ENCODE data around the gene PLAAT4.
"Not testable (repeated sequence)": the region's sequence is repeated elsewhere in the genome, so short reads cannot be mapped to it uniquely, and the experiment has no call there.

The PLAAT4 gene

DNA sequence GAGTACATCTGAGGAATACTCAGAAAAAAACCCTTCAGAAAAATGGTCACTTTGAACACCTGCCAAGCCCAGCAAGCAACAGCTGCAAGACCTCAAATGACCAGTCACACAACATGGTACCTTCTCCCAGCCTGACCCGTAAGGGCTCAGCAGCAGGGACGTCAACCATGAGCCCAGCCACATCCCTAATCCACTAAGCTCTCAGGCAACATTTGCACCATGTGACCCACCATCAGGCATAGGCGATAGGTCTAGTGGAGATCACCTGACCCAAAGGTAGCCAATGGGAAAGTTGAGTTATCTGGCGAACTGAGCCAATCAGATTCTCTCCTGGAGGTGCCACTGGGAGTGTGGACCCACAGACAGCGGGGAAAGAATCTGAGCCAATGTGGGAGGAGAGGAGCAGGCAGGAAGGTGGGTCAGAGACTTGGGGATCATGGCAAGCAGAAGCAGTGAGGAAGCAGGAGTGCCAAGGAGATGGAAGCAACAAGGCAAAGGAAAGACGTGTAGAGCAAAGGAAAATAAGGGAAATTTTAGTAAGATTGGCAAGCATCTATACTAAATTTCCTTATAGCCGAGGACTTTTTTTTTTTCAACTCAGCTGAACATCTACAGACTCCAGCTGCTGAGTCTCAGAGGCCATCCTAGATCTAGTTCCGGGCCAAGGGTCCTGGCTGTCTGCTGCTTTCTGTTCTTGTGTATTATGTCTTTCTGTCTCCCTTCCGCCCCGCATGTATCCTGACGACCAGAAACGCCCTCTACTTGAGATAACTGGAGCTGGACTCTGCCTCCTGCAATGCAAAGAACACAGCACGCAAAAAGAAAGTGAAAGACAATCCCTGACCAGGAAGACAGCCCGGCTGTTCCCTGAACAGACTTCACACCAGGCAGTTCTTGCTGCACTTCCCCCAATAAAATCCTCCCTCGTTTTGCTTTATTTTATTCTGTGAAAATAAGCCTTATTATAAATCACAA lies 37.6 kb downstream of the PLAAT4 start:
- no peak for DNase-seq

DNA sequence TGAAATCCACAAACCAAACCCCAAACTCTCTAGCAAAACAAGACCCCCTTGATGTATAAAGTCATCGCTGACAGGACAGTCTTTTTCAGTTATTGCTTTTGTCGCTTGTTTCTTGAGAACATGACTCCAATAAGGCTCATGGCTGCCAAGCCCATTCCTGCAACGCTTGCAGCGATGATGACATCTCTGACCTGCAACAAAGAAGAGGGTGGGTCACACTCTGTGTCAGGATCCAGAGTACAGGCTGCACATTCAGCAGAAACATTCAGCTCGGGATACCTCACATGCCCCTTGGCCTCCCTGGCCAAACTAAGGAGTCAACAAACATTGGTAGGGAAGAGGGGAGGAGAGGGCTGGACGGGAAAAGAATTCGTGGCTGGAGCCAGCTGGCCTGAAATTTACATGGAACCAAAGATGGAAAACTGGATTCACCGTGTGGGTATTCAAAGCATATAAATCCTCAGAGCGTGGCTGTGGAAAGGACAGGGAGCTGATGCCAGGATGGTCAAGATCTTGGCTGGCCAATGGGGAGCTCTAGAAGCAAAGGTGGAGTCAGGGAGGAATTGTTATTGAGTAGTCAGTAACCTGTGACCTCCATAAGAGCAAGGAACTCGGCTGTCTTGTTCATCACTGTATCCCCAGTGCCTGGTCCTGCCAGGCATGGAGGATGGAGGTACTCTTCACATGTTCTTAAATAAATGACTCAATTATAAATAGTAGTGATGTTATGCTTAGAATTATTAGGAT lies 38.4 kb downstream of the PLAAT4 start:
- DNase-seq = no peak

DNA sequence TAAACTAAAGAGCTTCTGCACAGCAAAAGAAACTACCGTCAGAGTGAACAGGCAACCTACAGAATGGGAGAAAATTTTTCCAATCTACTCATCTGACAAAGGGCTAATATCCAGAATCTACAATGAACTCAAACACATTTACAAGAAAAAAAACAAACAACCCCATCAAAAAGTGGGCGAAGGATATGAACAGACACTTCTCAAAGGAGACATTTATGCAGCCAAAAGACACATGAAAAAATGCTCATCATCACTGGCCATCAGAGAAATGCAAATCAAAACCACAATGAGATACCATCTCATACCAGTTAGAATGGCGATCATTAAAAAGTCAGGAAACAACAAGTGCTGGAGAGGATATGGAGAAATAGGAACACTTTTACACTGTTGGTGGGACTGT lies 42.3 kb downstream of the PLAAT4 start:
- not testable (repeated sequence) for DNase-seq

DNA sequence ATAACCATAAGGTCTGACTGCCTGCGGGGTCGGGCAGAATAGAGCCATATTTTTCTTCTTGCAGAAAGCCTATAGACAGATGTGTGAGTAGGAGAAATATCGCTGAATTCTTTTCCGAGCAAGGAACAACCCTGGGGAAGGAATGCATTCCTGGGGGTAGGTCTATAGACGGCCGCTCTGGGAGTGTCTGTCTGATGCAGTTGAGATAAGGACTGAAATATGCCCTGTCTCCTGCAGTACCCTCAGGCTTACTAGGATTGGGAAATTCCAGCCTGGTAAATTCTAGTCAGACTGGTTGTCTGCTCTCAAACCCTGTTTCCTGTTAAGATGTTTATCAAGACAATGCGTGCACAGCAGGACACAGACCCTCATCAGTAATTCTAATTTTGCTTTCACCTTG lies 44.6 kb downstream of the PLAAT4 start:
- not testable (repeated sequence) for DNase-seq

DNA sequence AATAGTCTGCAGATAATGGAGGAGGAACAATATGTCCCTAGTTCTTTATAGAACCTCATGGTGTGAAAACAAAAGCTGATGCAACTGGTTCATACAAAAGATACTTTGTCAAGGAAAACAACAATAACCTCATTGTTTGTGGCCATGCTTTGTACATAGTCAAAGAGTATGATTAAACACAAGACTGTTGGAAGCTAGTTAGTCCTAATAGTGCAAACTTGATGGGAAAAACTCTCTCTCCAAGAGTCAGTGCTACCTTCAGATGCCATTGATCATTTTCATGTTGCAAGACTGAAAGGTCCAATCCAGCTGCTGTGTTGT lies 46.7 kb downstream of the PLAAT4 start:
- DNase-seq = no peak

DNA sequence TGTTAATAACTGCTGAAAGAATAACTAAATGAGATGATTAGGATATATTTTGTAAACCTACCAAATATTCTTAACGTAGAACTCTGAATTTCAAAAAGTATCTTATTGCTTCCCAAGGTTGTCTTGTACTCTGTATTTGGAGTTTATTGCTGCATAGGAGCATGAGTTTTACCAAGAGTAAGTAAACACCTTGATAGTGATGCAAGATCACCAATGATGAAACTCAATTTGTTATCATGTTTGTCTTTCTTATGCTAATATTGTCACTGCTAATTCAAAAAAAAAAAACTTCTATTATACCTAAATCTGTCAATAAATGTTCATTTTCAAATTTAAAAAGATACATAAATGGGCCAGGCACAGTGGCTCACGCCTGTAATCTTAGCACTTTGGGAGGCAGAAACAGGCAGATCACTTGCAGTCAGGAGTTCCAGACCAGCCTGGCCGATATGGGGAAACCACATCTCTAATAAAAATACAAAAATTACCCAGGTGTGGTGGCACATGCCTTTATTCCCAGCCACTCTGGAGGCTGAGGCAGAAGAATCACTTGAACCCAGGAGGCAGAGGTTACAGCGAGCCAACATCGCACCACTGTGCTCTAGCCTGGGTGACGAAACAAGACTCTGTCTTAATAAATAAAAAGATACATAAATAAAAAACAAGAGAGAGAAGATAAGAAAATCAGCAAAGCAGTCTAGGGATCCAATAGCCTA lies 50.0 kb downstream of the PLAAT4 start:
- no peak for DNase-seq

DNA sequence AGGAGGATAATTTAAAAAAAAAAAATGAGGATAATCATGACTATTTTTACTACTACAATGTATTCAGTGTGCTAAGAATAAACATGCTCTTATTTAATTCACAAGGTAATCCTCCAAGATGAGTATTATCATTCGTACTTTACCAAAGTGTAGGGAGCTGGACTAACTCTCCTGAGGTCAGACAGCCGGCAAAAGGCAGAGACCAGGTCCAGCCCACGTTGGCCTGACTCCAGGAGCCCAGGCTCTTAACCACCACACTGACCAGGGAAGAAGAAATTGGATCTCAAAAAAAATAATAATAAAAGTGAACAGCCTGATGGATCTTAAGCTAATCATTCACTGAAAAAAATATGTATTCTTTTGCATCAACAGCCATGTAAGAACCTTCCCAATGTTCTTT lies 52.4 kb downstream of the PLAAT4 start:
- DNase-seq = no peak

DNA sequence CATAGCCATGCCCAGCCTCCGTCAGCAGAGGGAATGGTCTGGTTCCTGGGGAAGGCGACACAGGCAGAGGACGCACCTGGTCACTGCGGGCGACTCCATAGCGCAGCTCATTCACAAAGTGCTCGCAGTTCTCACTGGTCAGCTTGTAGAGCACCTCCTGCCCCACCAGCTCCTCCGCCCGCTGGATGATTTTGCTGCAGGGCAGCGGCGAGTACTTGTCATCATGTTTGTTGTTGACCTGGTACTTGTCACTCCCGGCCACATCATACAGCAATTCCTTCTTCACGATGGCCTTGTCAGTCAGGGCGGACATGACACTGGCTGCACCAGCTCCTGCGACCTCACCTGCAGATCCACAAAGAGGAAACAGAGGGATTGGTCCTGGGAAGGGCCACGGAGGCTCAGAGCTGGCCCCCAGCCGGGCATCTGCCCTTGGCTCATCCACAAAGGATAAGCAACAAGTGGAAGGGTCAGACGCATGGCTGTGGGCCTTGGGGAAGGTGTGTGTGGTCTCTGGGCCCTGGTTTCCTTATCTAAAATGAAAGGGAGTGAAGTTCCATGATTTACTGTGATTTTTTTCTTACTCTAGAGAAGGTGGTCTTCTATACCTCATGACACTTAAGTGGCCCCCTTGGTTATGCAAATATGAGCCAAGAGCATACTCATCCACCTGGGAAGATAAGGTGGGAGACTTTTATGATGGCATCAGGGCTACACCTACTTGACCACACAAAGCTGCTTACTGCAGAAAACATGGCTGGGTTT lies 53.6 kb downstream of the PLAAT4 start:
- DNase-seq = no peak

DNA sequence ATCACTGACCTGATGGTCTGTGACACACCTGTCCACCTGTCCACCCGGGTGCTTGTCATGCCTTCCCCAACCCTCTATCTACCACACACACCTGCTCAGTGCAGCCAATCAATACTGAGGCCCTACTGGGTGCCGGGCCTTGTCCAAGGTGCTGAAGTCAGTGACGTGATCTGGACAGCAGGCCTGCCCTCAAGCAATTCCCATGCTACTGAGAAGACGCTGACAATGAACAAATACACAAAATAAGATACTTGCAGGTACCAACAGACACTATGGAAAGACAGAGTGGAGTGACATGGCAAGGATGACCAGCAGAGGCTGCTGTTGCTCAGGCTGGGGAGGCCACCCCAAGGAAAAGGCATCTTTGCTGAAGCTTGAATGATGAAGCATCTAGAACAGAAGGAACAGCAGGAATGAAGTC lies 56.4 kb downstream of the PLAAT4 start:
- DNase-seq = no peak

DNA sequence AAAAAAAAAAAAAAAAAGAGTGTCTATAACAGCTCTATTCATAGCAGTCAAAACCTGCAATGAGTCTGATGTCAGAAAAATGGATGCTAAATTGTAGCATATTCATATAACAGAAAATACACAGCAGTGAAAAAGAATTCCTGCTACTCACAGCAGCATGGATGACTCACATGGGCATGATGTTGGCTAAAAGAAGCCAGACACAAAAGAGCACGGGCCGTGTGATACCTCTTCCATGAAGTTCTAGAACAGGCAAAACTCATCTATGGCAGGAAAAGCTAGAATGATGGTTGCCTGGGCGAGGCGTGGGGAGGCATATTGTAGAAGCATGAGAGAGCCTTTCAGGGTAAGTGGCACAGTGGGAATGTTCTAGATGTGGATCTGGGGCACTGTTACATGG lies 58.7 kb downstream of the PLAAT4 start:
- DNase-seq = no peak

Measured in activated gamma-delta T cell (primary cell).